Common myeloid progenitor, CD34-positive (primary cell): ENCODE results near the gene STPG2.

Experiments
- CTCF ChIA-PET: fragments of 350-600 bp; sonication (Branson Sonifier 250); formaldehyde crosslinking; loops from one replicate; lab custom pipeline; 2021; ENCODE audit warnings: antibody characterized with exemption; lab: Charles Lee
- POLR2A ChIA-PET: fragments of 350-600 bp; sonication (Branson Sonifier 250); formaldehyde crosslinking; loops from one replicate; lab custom pipeline; 2021; ENCODE audit warnings: antibody characterized with exemption; lab: Charles Lee
- DNase-seq, 3 donors: peaks; one replicate each; pipeline versions ENCODE4 v3.0.0 to v3.0.0-alpha.2; 2013
- H3K27ac ChIP-seq, 2 experiments: 1 replicate in 1 of 2; 2 replicates in 1 of 2; pipeline ENCODE4 v1.7.0; 2013; ENCODE audit warnings: inconsistent platforms in 2 of 2, low read length in 2 of 2, mild to moderate bottlenecking in 2 of 2, low read depth in 1 of 2, moderate library complexity in 1 of 2; ENCODE audit not compliant: severe bottlenecking in 2 of 2, insufficient read depth in 1 of 2, poor library complexity in 1 of 2
- H3K27me3 ChIP-seq, 5 experiments: replicated peaks in 2 of 5; 1 replicate in 3 of 5; 2 replicates in 2 of 5; pipeline versions ENCODE4 v1.6.1 to v1.7.0; 2013; ENCODE audit warnings: low read length in 4 of 5, mild to moderate bottlenecking in 2 of 5, moderate library complexity in 2 of 5, inconsistent platforms in 1 of 5; ENCODE audit not compliant: insufficient read depth in 5 of 5, control insufficient read depth in 4 of 5
- H3K36me3 ChIP-seq, 4 experiments: 1 replicate in 2 of 4; 2 replicates in 2 of 4; pipeline versions ENCODE4 v1.6.1 to v1.7.0; 2013; ENCODE audit warnings: low read length in 3 of 4, control low read depth in 1 of 4, mild to moderate bottlenecking in 1 of 4; ENCODE audit not compliant: control insufficient read depth in 4 of 4, insufficient read depth in 4 of 4
- H3K4me1 ChIP-seq, 4 experiments: 1 replicate in 3 of 4; 2 replicates in 1 of 4; pipeline versions ENCODE4 v1.6.1 to v1.7.1; 2013; ENCODE audit warnings: low read length in 3 of 4, mild to moderate bottlenecking in 3 of 4, control low read depth in 1 of 4, inconsistent platforms in 1 of 4, moderate library complexity in 1 of 4; ENCODE audit not compliant: control insufficient read depth in 4 of 4, insufficient read depth in 4 of 4; ENCODE audit errors: control extremely low read depth in 1 of 4
- H3K4me3 ChIP-seq, 7 experiments: 1 replicate in 4 of 7; 2 replicates in 3 of 7; pipeline versions ENCODE4 v1.5.1 to v1.7.0; 2013; ENCODE audit warnings: mild to moderate bottlenecking in 7 of 7, low read length in 6 of 7, moderate library complexity in 6 of 7, inconsistent platforms in 2 of 7, low read depth in 2 of 7, control low read depth in 1 of 7; ENCODE audit not compliant: insufficient read depth in 4 of 7, control insufficient read depth in 1 of 7; ENCODE audit errors: extremely low read depth in 1 of 7
- H3K9me3 ChIP-seq, 5 experiments: 1 replicate in 4 of 5; 2 replicates in 1 of 5; pipeline versions ENCODE4 v1.6.1 to v1.7.1; 2013; ENCODE audit warnings: low read length in 4 of 5, mild to moderate bottlenecking in 2 of 5, inconsistent platforms in 1 of 5, low read depth in 1 of 5, moderate library complexity in 1 of 5; ENCODE audit not compliant: control insufficient read depth in 4 of 5, insufficient read depth in 2 of 5; ENCODE audit errors: control extremely low read depth in 1 of 5
- WGBS: methylation state at CpG from one replicate; pipeline ENCODE4 v1.1.5; 2013; ENCODE audit not compliant: insufficient coverage; 5-methylcytosine and 5-hydroxymethylcytosine counted together

Gene STPG2

GRCh38 chr4:97841512-97841911, 301.8 kb downstream of the STPG2 start:
- Histone ChIP-seq H3K27ac (no peak overlapping the region), H3K4me3 (no peak overlapping the region), H3K36me3 (no peaks in the 10 kb centered on the region), H3K9me3 (no peaks in the 10 kb centered on the region), H3K27me3 (no peaks in the 10 kb centered on the region), H3K4me1 (no peaks in the 10 kb centered on the region)
- ChIA-PET CTCF (no interaction called here), POLR2A (no interaction called here)
- no peak for DNase-seq
- WGBS = no CpG with 5 or more reads among the region's 1 CpG

- ChIA-PET CTCF (no interaction called here), POLR2A (no interaction called here)
- Histone ChIP-seq H3K36me3 (no peaks in the 10 kb centered on the region), H3K9me3 (no peaks in the 10 kb centered on the region), H3K27me3 (no peaks in the 10 kb centered on the region), H3K4me1 (no peaks in the 10 kb centered on the region), H3K4me3 (no peak overlapping the region), H3K27ac (no peak overlapping the region)
- DNase-seq = no peak
Measured at GRCh38 chr4:97836662-97837061, 306.6 kb downstream of the STPG2 start.

- no peaks in the 10 kb centered on the region for H3K36me3 ChIP-seq
- no peak overlapping the region for H3K27ac ChIP-seq
- peaks cover 0 to 4% (median 0%) of the 10 kb centered on the region in 5 experiments for H3K9me3 ChIP-seq
- H3K4me1 ChIP-seq = no peaks in the 10 kb centered on the region
- H3K4me3 ChIP-seq = no peak overlapping the region
- no peak for DNase-seq
- 97% methylated on average over 7 of the region's 7 CpGs for WGBS
- CTCF ChIA-PET = no interaction called here
- H3K27me3 ChIP-seq = no peaks in the 10 kb centered on the region
- POLR2A ChIA-PET = no interaction called here
Measured at GRCh38 chr4:97828646-97829045, 314.6 kb downstream of the STPG2 start.

GRCh38 chr4:97819294-97819693, 324.0 kb downstream of the STPG2 start:
- Histone ChIP-seq H3K9me3 (no peaks in the 10 kb centered on the region), H3K27ac (no peak overlapping the region), H3K4me3 (no peak overlapping the region), H3K27me3 (no peaks in the 10 kb centered on the region), H3K36me3 (no peaks in the 10 kb centered on the region), H3K4me1 (no peaks in the 10 kb centered on the region)
- POLR2A ChIA-PET = no interaction called here
- no peak for DNase-seq
- CTCF ChIA-PET = no interaction called here
- no CpG with 5 or more reads among the region's 1 CpG for WGBS

- ChIA-PET POLR2A (no interaction called here), CTCF (no interaction called here)
- Histone ChIP-seq H3K27ac (no peak overlapping the region), H3K4me3 (no peak overlapping the region), H3K27me3 (no peaks in the 10 kb centered on the region), H3K9me3 (no peaks in the 10 kb centered on the region), H3K36me3 (no peaks in the 10 kb centered on the region), H3K4me1 (no peaks in the 10 kb centered on the region)
- WGBS = 90% methylated on average over 1 of the region's 1 CpG
- no peak for DNase-seq
Measured at GRCh38 chr4:97812768-97813167, 330.5 kb downstream of the STPG2 start.

- POLR2A ChIA-PET = no interaction called here
- H3K9me3 ChIP-seq = no peaks in the 10 kb centered on the region
- no peak overlapping the region for H3K4me3 ChIP-seq
- no peaks in the 10 kb centered on the region for H3K36me3 ChIP-seq
- no peaks in the 10 kb centered on the region for H3K27me3 ChIP-seq
- no peaks in the 10 kb centered on the region for H3K4me1 ChIP-seq
- DNase-seq = no peak
- WGBS = 93% methylated on average over 3 of the region's 3 CpGs
- no peak overlapping the region for H3K27ac ChIP-seq
- CTCF ChIA-PET = interaction anchor here (0.7 kb wide), 1 partner anchor 18 kb away, joined by 4 read pairs; no protein-coding TSS in a partner anchor
Measured at GRCh38 chr4:97786306-97786920, 356.9 kb downstream of the STPG2 start.

- Histone ChIP-seq H3K4me3 (no peak overlapping the region), H3K27me3 (no peaks in the 10 kb centered on the region), H3K4me1 (no peaks in the 10 kb centered on the region), H3K9me3 (no peaks in the 10 kb centered on the region), H3K27ac (no peak overlapping the region), H3K36me3 (no peaks in the 10 kb centered on the region)
- POLR2A ChIA-PET = no interaction called here
- CTCF ChIA-PET = no interaction called here
- no peak for DNase-seq
- WGBS = 99% methylated on average over 9 of the region's 10 CpGs
Measured at GRCh38 chr4:97778174-97778573, 365.1 kb downstream of the STPG2 start.
